ENCODE measurements around the gene SRGAP1.
"Not testable (repeated sequence)": the region's sequence is repeated elsewhere in the genome, so short reads cannot be mapped to it uniquely, and the experiment has no call there.

The SRGAP1 gene

DNA sequence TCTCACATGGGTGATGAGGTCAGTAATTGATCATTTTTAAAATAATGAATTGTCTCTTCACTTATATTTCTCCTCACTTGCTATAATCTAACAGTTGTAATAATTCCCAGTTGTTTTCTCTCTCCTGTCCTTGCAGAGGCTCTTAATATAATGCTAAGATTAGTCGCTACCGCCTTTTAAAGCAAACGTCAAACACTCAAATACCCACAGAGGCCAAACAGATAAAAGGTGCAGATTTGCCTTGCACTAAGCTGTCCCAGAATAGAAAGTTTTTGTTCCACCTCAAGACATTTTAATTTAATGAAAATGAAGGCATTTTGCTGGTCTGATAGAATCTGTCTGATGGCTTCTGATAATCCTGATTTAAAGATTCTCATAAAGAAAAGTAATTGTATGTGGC lies 218.6 kb downstream of the SRGAP1 start:
- no peak for DNase-seq

DNA sequence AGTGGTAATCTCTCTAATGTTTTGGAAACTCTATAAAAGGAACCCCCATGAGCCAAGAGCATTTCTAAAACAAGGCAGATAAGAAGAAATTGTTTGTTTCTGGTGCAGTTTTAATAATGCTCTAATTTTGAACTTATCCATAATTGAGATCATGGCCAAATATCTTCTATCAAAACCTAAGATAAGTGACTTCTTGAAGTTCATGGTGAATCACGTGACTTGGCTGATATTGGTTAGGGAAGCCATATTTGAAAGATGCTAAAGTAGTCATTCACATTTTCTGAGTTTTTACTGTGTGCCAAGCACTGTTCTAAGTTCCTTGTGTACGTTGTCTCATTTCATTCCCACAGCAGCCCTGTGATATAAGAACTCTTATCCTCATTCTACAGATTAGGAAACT lies 219.7 kb downstream of the SRGAP1 start:
- DNase-seq, result no peak

DNA sequence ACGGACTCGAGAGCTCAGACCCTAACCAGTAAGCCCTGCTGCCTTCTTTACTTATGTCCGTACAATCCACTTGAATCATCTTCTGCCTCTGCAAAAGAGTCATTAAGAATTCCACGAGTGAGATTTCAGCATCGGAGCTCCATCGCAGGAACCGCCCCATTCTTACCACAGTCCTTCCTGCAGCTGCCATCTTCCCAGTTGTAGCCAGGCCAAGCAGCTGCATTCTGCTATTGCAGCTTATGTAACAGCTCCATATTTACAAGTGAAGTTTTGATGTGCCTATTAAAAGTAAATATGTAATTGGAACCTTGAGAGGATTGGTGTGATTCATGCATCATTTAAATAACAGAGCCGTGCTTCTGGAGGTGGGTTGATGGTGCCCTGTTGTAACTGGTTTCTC lies 220.2 kb downstream of the SRGAP1 start:
- DNase-seq, result no peak

- DNase-seq, result no peak
Measured at GRCh38 chr12:64065881-64066451, 221.5 kb downstream of the SRGAP1 start.

DNA sequence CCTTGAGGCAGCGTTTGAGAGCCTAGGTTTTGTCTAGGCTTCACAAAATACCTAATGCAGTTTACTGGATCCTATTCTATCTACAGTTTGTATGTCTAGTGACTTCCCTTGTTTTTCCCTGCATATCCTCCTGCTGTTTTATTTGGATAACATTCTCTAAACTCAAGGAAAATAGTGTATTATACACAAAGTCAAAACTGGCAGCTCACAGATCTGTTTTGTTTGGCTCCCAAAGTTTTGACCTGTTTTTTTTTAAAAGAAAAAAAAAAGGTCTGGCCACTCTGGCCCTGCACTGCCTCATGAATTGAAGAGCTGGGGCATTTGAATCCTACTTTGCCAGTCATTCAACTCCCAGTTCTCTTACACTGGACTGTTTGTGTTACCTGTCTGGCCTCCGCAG lies 222.3 kb downstream of the SRGAP1 start:
- no peak for DNase-seq

DNA sequence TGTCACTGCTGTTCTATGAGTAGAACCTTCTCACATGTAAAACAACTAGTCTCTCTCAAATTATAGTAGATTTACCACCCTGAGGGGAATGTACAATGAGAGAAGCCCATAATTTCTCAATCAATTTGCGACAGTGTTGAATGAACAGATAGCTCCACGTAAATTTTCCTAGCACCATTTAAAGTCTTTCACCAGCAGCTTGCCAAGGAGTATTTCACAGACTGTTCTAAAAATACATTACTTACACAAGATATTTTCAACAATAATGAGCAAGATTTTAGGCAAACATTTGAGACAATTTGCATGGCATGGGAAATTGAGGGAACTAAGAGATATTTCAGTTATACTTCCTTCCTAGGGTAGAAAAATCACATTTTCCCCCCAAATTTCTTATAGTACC lies 226.0 kb downstream of the SRGAP1 start:
- no peak for DNase-seq

DNA sequence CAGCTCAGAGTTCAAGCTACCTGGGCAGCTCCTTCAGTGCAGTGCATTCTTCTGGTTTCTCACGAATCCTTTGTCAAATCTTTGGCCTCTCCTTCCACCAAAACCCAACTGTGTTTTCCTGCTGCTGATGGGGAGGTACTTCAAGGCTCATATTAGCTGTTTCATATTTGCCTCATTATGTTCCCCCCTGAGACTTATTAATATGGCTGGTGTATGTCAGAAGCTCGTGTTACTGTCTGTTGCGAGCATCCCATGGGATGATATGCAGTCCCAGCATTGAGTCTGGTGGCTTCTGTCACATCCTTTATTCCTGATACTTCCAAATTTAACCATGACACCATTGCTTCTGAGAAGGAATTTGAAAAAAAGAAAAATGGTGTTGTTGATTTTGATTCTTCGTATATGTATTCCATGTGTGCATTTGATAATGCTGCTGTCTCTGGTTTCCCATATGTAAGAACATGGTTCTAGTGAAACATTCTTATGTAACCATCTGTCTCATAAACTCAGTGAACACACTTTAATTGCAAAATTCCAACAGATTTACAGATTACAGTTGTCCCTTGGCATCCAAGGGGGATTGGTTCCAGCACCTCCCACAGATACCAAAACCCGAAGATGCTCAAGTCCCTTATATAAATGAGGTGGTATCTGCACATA lies 228.5 kb downstream of the SRGAP1 start:
- DNase-seq, result no peak

GRCh38 chr12:64076565-64076964 lies 232.1 kb downstream of the SRGAP1 start:
- DNase-seq, result not testable (repeated sequence)

GRCh38 chr12:64077922-64078321 lies 233.4 kb downstream of the SRGAP1 start:
- no peak for DNase-seq

GRCh38 chr12:64080319-64081007 lies 236.0 kb downstream of the SRGAP1 start:
- DNase-seq, result no peak

- DNase-seq, result no peak
Measured at GRCh38 chr12:64081008-64081404, 236.5 kb downstream of the SRGAP1 start.

DNA sequence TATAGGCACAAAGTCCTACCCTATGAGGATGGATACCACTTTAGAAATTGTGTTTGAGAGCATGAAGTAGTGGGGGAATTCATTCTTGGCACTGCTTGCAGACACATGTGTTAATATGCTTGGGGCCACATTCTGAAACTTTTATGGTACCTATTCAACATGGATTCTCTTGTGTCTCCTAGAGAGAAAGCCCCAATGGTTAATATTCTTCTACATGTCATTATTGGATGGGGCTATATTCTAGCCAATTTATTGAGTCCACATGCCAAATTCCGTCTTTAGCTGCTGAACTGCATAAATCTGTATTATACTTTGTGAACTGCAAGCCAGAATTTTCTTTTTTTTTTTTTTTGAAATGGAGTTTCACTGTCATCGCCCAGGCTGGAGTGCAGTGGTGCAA lies 237.6 kb downstream of the SRGAP1 start:
- no peak for DNase-seq

GRCh38 chr12:64082866-64083268 lies 238.4 kb downstream of the SRGAP1 start:
- DNase-seq, result no peak

DNA sequence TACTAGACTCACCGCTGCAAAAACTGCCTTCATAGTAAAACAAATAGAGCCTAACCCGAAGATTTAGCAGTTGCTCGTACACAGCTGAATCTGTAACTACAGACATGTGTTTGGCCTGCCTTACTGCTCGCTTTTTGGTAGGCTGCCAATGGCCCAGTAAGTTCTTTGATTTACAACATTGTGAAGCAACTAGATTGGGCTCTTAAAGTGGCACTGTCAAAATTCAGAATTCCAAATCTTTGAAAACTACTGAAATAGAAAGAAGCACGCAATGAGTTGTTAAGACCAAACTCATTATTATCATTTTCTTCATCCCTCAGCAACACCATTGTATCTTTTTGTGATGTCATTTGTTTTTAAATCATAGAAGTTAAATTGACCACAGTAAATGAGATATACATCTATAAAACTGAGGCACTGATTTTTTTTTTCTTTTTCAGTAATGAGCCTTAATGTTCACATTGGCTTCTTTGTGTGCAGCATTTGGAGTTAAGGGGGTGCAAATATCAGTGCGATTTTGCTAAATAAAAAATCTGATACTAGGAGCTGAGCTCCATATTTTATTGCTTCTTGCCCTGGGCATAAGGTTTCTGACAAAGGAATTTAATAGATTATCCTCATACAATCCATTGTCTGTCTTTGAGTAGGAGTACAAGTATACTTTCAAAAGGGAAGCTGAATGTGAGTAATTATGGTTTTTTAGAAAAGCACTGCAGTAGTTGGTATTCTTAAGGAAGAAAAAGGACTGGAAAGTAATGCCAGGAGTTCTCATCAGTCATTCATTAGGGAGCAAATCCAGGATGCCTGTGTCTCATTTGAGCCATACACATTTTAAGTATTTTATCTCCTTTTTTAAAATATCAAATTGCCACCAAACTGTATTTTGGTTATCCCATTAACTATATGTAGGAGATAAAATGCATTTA lies 239.0 kb downstream of the SRGAP1 start:
- DNase-seq, result no peak

GRCh38 chr12:64085154-64085553 lies 240.7 kb downstream of the SRGAP1 start:
- no peak for DNase-seq

DNA sequence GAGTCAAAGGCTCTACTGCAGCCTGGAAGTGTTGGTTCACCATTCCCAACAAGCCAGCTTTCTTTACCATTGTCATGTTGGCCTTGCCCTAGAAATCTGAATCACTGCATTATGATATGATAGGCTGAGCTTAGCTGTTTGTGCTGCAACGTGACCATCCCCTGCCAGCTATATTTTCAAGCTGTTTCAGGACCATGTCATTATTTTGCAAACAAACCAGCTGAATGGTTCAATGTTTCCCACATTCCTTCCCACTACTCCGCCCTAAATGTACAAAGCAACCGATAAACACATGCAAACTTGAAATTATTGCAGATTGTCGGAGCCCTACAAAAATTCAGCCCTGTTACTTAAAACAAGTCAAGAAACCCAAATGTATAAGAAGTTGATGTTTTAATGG lies 241.5 kb downstream of the SRGAP1 start:
- DNase-seq, result no peak

GRCh38 chr12:64086946-64087345 lies 242.4 kb downstream of the SRGAP1 start:
- DNase-seq, result no peak

DNA sequence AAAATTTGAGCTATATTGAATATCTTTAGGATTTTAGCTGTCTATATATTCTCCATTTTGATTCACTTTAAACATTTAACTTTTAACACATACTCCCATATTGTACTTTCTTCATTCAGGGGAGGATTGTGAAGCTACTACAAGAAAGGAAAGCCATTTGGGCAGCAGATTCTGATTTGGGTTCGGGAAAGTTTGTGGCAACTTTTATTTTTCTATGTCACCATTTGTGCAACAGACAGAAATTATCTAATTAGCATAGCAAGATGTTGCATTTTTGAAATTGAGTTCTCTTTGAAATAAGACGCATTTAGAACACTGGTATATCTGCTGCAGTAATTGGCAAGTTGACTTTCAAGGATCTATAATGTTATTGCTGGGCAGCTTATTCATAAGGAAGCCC lies 243.3 kb downstream of the SRGAP1 start:
- no peak for DNase-seq

- DNase-seq, result no peak
Measured at GRCh38 chr12:64088431-64089349, 244.2 kb downstream of the SRGAP1 start.

- no peak for DNase-seq
Measured at GRCh38 chr12:64090047-64090446, 245.5 kb downstream of the SRGAP1 start.

DNA sequence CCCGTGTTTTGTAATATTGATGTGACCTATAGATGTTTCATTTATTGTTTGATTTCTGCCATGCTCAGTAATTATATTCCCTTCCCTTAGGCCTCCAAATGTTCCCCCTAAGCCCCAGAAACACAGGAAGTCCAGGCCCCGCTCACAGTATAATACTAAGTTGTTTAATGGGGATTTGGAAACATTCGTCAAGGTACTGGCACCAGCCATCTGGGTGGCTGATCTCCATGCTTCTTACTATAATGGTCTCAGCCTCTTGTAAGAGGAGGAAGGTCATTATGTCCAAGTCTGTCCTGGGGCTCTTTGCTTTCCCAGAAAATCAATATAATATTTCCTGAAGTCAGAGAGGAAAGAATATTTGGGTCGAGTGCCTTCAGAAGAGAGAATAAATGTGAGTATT lies 246.7 kb downstream of the SRGAP1 start:
- DNase-seq, result no peak

DNA sequence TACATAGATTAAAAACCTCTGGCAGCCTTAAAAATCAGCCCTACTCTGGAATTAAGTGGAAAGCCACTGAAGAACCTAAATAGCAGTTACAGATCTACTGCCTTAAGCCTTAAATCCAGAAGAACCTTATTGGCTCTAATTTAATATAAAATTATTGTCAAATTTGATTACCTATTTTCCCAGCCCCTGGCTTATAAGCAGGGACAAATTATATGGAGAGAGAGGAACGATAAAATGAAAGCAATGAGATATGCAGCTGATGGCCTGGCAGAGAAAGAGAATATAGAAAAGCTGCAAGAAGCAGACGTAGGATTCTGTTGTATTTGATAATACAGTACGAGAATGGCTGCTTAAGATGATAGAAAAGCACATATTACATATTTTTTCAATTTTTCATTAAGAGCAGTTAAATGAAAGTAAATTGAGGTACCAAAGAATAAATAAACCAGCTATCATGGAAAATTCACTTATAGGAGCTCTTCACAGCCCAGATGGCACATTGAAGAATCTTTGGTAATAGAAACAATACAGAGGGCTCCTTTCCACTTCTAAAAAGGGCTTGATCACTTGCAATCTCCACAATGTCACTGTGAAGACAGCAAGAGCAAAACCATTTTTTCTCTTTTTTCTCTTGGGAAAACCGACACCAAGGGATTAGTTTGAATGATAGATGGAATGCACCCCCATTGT lies 248.2 kb downstream of the SRGAP1 start:
- DNase-seq, result no peak
